ENCODE data around the gene NCKAP5.

GRCh38 chr2:133517876-133518275 lies 50.4 kb downstream of the NCKAP5 start:
- TF ChIP-seq POLR2AphosphoS5 (IDR thresholded peaks at IDR 0.05; ENCODE audit: low read depth, low read length) (no peak), REST (IDR thresholded peaks at IDR 0.05; ENCODE audit: insufficient read depth in 1 of 2, low read depth in 2 of 2, low read length in 2 of 2) (no peak)

Measured in PFSK-1 (cell line).